ENCODE results near the gene ABCA7. TPM values are rescaled to one million over a fixed set of nuclear protein-coding genes. Genes with fewer than 3 reads are reported as not detected.
A peak's percentile ranks its signal among the peaks of the same experiment; 100 is the strongest.

ABCA7 gene
- total RNA-seq, 2 experiments from 2014 or later: 75.9 to 87.5 TPM

DNA sequence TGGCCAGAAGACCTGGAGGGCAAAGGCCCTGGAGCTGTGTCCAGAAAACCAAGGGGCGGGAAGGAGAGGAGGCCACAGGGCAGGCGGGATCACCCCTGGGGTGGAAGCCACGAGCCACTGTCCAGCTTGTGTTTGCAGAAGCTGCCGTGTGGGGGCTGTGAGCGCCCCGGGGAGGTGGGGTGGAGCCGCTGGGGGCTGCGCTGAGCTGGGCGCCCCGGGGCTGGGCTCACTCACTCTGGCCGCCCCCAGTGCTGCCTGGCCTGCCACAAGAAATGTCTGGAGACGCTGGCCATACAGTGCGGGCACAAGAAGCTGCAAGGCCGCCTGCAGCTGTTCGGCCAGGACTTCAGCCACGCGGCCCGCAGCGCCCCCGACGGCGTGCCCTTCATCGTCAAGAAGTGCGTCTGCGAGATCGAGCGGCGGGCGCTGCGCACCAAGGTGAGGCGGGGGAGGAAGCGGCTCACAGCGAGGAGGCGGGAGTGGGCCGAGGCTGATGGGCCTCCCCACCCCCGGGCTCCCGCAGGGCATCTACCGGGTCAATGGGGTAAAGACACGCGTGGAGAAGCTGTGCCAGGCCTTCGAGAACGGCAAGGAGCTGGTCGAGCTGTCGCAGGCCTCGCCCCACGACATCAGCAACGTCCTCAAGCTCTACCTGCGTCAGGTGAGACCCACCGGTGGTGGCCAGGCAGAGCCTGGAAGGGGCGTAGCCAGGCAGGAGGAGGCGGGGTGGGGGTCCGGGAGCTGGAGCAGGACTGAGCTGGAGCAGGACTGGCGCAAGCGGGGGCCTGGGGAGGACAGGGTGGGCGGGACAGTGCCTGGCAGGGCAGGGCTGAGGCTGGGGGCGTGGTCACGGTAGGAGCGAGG, 41.6 kb downstream of the ABCA7 start:
- peak overlapping the region; percentile 22 for H3K4me3 Mint-ChIP-seq
- no peaks in the 10 kb centered on the region for H3K9me3 Mint-ChIP-seq
- ChIA-PET POLR2A (no interaction called here), CTCF (interaction anchor here (1.3 to 9.3 kb wide), 5 partner anchors 7 to 163 kb away, joined by 5 to 72 read pairs (median 7); partner anchors contain the start of gene ARHGAP45)
- peaks cover 80% of the 10 kb centered on the region for H3K36me3 Mint-ChIP-seq (ENCODE audit: low read depth)
- H3K4me1 Mint-ChIP-seq: peaks cover 56% of the 10 kb centered on the region
- H3K27me3 Mint-ChIP-seq: no peaks in the 10 kb centered on the region
- H3K27ac Mint-ChIP-seq: peak overlapping the region; percentile 87
- DNase-seq: no peak

DNA sequence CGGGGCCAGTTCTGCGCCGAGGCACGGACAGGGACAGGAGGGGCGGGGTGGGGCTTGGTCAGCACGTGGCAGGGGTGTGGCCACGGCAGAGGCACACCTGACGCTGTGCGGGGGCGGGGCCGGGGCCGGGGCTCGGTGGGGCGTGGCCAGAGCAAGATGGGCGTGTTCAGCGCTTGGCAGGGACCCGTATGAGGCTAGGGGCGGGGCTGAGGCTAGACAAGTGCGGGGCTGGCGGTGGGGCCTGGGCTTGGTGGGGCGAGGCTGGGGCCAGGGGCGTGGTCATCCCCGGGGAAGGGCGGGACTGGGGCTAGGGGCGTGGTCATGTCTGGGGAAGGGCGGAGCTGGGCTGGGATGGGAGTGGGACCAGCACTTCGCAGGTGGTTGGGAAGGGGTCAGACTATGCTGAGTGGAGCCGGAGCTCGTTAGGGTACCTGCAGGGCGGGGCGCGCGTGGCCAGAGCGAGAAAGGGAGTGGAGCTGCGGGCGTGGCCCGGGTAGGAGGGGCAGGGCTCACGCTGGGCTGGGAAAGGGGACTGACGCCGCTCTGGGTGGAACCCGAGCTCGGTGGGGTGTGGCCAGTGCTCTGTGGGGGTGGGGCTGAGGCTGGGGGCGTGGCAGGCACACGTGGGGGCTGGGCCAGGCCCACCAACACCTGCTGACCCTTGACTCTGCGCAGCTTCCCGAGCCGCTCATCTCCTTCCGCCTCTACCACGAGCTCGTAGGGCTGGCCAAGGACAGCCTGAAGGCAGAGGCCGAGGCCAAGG, 42.4 kb downstream of the ABCA7 start:
- Mint-ChIP-seq H3K4me3 (peak overlapping the region; percentile 19), H3K27ac (peak overlapping the region; percentile 87), H3K9me3 (no peaks in the 10 kb centered on the region), H3K36me3 (ENCODE audit: low read depth) (peaks cover 74% of the 10 kb centered on the region), H3K27me3 (no peaks in the 10 kb centered on the region), H3K4me1 (peaks cover 58% of the 10 kb centered on the region)
- ChIA-PET POLR2A (no interaction called here), CTCF (interaction anchor here (0.8 to 9.3 kb wide), 5 partner anchors 10 to 162 kb away, joined by 3 to 72 read pairs (median 6); partner anchors contain the start of genes ARHGAP45 and CNN2)
- DNase-seq: peak; percentile 92

DNA sequence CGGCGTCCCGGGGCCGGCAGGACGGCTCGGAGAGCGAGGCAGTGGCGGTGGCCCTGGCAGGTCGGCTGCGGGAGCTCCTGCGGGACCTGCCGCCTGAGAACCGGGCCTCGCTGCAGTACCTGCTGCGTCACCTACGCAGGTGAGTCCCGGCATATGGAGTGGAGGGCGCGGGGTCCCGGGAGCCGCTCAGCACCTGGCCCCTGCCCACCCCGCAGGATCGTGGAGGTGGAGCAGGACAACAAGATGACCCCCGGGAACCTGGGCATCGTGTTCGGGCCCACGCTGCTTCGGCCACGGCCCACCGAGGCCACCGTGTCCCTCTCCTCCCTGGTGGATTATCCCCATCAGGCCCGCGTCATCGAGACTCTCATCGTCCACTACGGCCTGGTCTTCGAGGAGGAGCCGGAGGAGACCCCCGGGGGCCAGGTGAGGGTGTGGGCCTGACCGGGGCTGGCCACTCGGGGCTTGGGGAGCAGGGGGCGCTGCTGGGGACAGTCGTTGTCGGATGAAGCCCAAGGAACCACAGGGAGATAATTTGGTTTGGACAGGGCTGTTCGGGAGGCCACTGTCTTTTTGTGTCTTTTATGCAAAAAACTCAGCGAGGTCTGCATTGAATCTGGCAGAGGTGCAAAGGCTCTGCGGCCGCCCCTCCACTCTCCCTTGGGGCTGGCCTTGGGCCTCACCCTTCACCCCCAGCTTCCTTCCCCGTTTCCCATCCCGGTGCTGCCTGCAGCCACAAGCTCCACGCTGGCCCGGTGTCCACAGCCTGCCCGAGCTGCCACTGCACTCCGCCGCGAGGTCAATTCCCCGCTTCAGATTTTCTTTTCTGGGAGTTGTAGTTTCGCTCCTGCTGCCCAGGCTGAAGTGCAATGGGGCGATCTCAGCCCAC, 43.3 kb downstream of the ABCA7 start:
- Mint-ChIP-seq H3K4me1 (peaks cover 67% of the 10 kb centered on the region), H3K27ac (no peak overlapping the region), H3K9me3 (no peaks in the 10 kb centered on the region), H3K36me3 (ENCODE audit: low read depth) (peaks cover 70% of the 10 kb centered on the region), H3K27me3 (no peaks in the 10 kb centered on the region), H3K4me3 (no peak overlapping the region)
- POLR2A ChIA-PET: no interaction called here
- no peak for DNase-seq
- CTCF ChIA-PET: interaction anchor here (0.8 to 9.3 kb wide), 3 partner anchors 17 to 161 kb away, joined by 3 to 72 read pairs (median 7); partner anchors contain the start of genes ARHGAP45 and CNN2

DNA sequence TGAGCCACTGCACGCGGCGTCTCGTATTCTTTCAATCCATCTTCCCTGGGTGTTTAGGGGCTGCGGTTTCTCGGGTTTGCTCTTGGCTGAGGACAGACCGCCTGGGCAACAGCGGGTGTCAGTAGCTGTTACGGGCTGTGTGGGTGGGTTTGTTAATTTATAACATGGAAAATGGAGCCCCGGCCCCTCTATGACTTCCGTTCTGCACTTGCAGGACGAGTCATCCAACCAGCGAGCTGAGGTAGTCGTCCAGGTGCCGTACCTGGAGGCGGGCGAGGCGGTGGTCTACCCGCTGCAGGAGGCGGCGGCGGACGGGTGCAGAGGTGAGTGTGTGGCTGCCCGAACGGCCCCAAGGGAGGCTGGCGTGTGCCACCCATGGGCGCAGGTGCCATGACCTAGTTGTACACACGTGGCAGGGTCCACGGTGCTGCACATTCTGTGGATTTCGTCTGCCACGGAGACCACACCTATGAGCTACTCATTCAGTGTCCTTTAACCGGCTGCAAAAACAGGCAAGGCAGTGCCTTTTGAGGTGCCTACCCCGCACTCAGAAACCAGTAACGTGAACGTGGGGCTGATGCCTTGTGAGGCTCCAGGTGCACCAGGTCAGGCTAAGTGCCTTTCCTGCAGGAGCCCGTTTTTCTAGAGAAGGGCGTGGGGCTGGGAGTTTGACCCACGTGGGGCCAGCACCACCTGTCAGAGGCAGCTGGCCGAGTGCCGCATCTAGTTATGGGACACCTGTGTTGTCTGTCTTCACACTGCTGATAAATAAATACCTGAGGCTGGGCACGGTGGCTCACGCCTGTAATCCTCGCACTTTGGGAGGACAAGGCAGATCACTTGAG, 44.3 kb downstream of the ABCA7 start:
- POLR2A ChIA-PET: no interaction called here
- Mint-ChIP-seq H3K27me3 (no peaks in the 10 kb centered on the region), H3K36me3 (ENCODE audit: low read depth) (peaks cover 67% of the 10 kb centered on the region), H3K4me3 (no peak overlapping the region), H3K4me1 (peaks cover 71% of the 10 kb centered on the region), H3K9me3 (no peaks in the 10 kb centered on the region), H3K27ac (peak overlapping the region; percentile 25)
- CTCF ChIA-PET: interaction anchor here (0.8 to 1.5 kb wide), 4 partner anchors 14 to 111 kb away, joined by 3 to 8 read pairs (median 4); partner anchors contain the start of gene ARHGAP45
- no peak for DNase-seq

DNA sequence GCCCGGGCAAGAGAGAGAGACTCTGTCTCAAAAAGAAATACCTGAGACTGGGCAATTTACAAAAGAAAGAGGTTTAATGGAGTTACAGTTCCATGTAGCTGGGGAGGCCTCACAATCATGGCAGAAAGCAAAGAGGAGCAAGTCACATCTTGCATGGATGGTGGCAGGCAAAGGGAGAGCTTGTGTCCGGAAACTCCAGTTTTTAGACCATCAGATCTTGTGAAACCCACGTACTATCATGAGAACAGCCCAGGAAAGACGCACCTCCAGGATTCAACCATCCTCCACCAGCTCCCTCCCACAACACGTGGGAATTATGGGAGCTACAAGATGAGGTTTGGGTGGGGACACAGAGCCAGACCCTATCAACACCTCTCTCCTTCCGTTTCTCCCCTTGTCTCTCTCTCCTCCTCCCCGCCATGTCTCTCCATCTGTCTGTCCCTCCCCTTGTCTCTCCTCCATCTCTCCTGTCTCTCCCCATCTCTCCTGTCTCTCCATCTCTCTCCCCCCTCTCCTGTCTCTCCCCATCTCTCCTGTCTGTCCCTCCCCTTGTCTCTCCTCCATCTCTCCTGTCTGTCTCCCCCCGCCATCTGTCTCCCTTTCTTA, 45.2 kb downstream of the ABCA7 start:
- CTCF ChIA-PET: interaction anchor here (0.8 to 1.5 kb wide), 7 partner anchors 8 to 159 kb away, joined by 3 to 8 read pairs (median 4); partner anchors contain the start of gene ARHGAP45
- H3K36me3 Mint-ChIP-seq (ENCODE audit: low read depth): peaks cover 59% of the 10 kb centered on the region
- H3K4me3 Mint-ChIP-seq: peak overlapping the region; percentile 34
- DNase-seq: no peak
- POLR2A ChIA-PET: no interaction called here
- H3K27ac Mint-ChIP-seq: peak overlapping the region; percentile 73
- peaks cover 64% of the 10 kb centered on the region for H3K4me1 Mint-ChIP-seq
- H3K27me3 Mint-ChIP-seq: no peaks in the 10 kb centered on the region
- no peaks in the 10 kb centered on the region for H3K9me3 Mint-ChIP-seq

DNA sequence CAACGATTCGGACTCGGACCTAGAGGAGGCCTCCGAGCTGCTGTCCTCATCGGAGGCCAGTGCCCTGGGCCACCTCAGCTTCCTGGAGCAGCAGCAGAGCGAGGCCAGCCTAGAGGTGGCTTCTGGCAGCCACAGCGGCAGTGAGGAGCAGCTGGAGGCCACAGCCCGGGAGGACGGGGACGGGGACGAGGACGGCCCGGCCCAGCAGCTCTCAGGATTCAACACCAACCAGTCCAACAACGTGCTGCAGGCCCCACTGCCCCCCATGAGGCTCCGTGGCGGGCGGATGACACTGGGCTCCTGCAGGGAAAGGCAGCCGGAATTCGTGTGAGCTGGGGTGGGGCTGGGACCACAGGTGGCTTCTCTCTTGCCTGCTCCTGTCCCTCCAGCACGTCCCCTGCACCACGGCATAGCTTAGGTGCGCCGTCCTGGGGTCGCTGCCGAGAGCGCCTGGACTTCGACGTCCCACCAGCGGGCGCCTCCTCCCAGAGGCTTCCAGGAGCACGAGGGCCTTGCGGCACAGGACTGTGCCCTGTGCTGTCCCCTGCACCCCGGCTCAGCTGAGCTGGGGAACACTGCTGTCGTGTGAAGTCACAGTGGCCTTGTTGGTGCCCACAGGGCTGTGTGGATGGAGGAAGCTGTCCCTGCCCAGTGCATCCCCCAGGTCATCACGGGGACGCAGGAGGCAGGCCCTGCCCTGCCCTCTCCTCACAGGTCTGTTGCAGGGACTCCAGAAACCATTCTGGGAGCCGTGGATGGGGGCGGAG, 46.0 kb downstream of the ABCA7 start:
- POLR2A ChIA-PET: interaction anchor here (0.8 kb wide), 1 partner anchor 19 kb away, joined by 3 read pairs; the partner anchor contains the start of gene ARHGAP45
- Mint-ChIP-seq H3K9me3 (no peaks in the 10 kb centered on the region), H3K4me1 (peaks cover 62% of the 10 kb centered on the region), H3K4me3 (peak overlapping the region; percentile 34), H3K36me3 (ENCODE audit: low read depth) (peaks cover 53% of the 10 kb centered on the region), H3K27ac (peak overlapping the region; percentile 73), H3K27me3 (no peaks in the 10 kb centered on the region)
- no peak for DNase-seq
- CTCF ChIA-PET: interaction anchor here (0.9 to 1.5 kb wide), 6 partner anchors 8 to 158 kb away, joined by 3 to 8 read pairs (median 5); partner anchors contain the start of gene ARHGAP45

DNA sequence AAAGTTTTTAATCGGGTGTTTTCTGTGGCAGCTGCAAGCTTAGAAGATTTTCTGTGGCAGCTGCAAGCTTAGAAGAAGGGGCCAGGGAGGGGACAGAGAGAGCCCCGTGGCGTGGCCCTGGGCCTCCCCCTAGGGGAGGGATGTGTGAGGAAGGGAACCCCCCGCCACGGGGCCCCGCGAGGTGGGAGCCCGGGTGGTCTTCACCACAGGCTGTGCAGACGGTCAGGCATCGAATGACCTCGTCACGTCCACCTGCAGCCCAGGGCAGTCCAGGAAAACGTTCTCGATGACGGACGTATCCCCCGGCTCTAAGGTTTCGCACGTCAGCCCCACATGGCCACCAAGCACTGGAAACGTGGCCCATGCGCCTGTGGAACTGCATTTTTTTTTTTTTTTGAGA, 46.7 kb downstream of the ABCA7 start:
- no peaks in the 10 kb centered on the region for H3K9me3 Mint-ChIP-seq
- peak overlapping the region; percentile 89 for H3K27ac Mint-ChIP-seq
- H3K4me3 Mint-ChIP-seq: no peak overlapping the region
- no peaks in the 10 kb centered on the region for H3K27me3 Mint-ChIP-seq
- peaks cover 57% of the 10 kb centered on the region for H3K4me1 Mint-ChIP-seq
- no peak for DNase-seq
- POLR2A ChIA-PET: interaction anchor here (0.8 kb wide), 1 partner anchor 19 kb away, joined by 3 read pairs; the partner anchor contains the start of gene ARHGAP45
- CTCF ChIA-PET: interaction anchor here (1.0 to 2.9 kb wide), 6 partner anchors 11 to 157 kb away, joined by 3 to 9 read pairs (median 4); partner anchors contain the start of gene ABCA7
- H3K36me3 Mint-ChIP-seq (ENCODE audit: low read depth): peaks cover 47% of the 10 kb centered on the region

DNA sequence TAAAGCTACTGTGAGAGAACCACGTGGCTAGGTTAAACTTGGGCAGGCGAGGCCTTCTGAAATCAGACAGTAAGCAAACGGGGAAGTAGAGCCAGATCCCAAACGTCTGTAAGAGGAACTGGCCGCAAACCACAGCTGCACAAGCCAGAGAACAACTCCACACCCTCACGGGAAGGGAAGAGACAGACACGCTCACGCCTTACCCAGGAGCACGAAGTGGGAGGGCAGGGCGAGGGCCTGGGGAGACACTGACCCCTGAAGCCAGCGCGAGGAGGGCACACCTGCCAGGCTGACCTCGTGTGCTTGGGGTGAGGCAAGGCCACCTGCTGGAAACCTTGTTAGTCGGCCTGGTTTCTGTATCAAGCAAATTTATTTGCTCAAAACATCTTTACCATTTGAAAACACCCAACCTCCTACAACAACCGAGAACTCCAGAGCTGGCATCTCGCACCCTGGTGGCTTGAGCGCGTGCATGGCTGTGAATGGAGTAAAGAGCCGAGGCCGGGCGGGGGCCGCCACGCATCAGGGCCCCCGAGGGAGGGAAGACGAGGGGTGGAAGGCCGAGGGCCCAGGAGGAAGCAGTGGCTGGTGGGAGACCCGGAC, 48.0 kb downstream of the ABCA7 start:
- Mint-ChIP-seq H3K9me3 (no peaks in the 10 kb centered on the region), H3K4me1 (peaks cover 48% of the 10 kb centered on the region), H3K27ac (peak overlapping the region; percentile 89), H3K4me3 (peak overlapping the region; percentile 63), H3K36me3 (ENCODE audit: low read depth) (peaks cover 38% of the 10 kb centered on the region), H3K27me3 (no peaks in the 10 kb centered on the region)
- POLR2A ChIA-PET: interaction anchor here (0.9 to 1.0 kb wide), 3 partner anchors 8 to 47 kb away, joined by 3 read pairs; partner anchors contain the start of gene ARHGAP45
- CTCF ChIA-PET: interaction anchor here (0.6 to 2.9 kb wide), 8 partner anchors 8 to 61 kb away, joined by 3 to 9 read pairs (median 3); no protein-coding TSS in a partner anchor
- DNase-seq: peak; percentile 66

DNA sequence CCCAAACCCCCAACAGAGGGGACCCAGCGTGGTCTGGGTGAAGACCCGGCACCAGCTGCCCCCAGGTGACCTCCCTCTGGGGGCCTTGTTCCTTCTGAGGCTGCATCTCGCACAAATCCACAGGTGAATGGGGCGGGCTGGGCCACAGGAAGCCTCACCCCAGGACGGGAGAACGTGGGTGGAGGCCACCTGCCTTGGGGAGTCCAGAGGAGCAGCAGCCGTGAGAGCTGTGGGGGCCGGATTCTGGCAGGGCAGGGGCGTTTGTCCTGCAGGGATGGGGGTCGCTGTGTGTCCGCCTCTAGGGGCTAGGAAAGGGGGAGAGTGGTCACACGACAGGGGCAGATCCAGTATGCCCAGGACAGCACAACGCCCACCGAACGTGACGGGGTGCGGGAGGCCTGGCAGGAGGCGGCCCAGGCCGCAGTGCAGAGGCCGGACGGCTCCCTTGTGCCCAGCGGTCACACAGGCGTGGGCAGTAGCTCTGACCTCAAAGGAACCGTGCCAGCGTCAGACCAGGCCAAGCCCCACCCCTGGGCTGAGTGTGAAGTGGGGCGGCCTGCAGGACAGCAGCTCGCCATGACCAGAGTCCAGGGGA, 48.6 kb downstream of the ABCA7 start:
- Mint-ChIP-seq H3K4me3 (peak overlapping the region; percentile 22), H3K36me3 (ENCODE audit: low read depth) (peaks cover 43% of the 10 kb centered on the region), H3K4me1 (peaks cover 51% of the 10 kb centered on the region), H3K27me3 (no peaks in the 10 kb centered on the region), H3K9me3 (no peaks in the 10 kb centered on the region), H3K27ac (peak overlapping the region; percentile 89)
- POLR2A ChIA-PET: interaction anchor here (0.5 to 1.0 kb wide), 2 partner anchors 9 to 150 kb away, joined by 3 read pairs; no protein-coding TSS in a partner anchor
- peak; percentile 44 for DNase-seq
- CTCF ChIA-PET: interaction anchor here (0.6 to 2.9 kb wide), 7 partner anchors 9 to 61 kb away, joined by 3 to 9 read pairs (median 3); no protein-coding TSS in a partner anchor
